ENCODE data around the gene SLC9C2.
"Not testable (repeated sequence)": the region's sequence is repeated elsewhere in the genome, so short reads cannot be mapped to it uniquely, and the experiment has no call there.

The SLC9C2 gene

DNA sequence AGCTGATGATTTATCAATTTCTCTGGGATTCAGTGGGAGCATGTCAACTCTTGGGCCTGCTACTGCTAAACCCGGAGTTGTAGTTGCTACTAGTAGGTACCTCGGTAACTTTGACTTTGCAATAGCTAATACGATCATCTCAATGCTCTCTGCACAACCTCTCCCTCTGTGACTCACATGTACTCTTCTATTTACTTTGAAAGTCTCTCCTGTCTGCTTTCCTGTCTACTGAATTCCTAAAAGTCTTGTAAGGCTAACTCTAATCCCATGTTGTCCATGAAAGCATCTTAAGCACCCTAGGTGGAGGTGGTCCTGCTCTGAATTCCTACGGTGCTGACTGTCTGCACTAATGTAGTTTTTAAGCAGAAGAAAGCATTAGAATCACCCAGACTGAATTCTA, 29.3 kb downstream of the SLC9C2 start:
- no peak for DNase-seq

DNA sequence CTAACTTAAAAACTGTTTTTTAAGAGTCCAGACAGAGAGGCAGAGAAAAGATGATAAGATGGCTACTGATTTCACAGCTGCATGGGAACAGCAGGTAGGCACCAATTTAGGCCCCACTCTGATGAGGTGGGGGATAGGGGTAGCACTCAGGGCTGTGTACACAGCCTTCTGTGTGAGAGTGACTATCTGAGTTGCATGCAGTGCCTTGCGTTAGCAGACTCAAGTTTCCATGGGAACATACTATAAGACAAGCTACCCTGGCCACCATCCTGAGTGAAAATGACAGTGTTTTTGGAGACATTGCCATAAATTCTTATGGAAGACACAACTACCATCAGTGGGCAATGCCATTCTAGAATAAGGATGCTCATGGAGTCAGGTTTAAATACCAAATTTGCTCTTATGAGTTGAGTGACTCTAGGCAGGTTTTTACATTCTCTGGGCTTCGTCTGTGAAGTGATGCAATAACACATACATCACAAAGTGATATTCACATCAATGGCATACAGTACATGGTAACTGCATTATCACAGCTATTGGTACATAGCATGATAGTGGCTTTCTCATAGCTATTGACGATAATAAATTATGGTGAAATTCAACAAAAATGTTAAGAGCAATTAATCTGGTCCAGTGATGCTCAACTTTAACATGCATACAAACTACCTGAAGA, 30.5 kb downstream of the SLC9C2 start:
- no peak for DNase-seq

DNA sequence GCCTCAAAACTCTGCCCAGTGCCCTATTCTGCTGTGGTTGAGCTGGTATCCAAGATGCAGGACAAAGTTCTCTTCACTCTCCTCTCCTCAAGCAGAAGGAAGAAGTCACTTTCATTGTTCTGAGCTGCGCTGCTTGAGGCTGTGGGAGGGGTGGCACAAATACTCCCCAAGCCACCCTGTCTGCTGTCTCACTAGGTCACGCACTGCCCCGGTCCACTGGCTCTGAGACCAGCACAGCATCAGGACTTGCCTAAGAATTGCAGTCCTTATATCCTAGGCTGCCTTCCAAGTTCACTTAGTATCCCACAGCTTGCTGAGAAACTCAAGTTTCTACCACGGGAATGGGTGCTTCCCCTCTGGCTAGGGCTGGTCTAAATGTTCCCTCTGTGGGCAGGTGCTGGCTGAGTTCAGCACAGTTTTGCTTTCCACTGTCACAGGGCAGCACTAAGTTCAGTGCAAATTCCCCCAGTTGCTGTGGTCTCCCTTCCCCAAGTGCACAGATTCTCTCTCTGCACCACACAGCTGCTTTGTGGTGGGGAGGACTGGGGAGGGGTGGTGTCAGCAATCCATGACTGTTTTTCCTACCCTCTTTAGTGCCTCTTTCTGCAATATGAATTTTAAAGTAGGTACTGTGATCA, 32.4 kb downstream of the SLC9C2 start:
- no peak for DNase-seq

DNA sequence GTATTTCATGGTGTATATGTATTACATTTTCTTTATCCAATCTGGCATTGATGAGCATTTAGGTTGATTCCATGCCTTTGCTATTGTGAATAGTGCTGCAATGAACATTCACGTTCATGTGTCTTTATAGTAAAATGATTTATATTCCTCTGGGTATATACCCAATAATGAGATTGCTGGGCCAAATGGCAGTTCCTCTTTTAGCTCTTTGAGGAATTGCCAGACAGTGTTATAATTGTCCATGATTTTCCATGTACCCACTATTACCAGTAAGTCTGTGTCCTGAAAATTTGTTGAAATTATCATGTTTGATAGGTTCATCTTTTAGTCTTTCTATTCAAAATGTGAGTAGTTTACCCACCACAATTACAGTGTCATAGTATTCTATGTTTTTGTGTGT, 34.4 kb downstream of the SLC9C2 start:
- no peak for DNase-seq

DNA sequence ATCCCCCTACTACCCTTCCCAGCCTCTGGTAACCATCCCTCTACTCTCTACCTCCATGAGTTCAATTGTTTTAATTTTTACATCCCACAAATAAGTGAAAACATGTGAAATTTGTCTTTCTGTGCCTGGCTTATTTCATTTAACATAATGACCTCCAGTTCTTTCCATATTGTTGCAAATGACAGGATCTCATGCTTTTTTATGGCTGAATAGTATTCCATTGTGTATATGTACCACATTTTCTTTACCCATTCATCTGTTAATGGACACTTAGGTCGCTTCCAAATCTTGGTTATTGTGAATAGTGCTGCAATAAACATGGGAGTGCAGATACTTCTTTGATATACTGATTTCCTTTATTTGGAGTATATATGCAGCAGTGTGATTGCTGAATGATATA, 39.0 kb downstream of the SLC9C2 start:
- not testable (repeated sequence) for DNase-seq

DNA sequence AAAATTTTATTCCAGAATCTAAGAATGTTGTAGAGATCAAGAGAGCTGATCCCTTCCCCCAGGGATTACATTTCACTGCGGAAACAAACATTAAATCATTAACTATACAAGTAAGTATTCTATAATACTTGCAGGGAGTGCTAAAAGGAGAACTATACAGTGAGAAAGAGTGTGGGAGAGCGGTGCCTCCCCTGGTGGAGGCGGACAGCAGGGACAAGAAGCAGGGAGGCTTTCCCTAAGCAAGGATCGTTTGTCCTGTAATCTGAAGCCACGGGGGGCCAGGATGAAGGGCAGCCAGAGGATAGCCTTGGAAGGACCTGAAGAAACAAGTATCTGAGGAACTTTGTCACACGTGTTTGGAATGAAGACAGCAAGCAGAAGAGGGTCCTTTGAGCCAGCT, 40.1 kb downstream of the SLC9C2 start:
- no peak for DNase-seq

DNA sequence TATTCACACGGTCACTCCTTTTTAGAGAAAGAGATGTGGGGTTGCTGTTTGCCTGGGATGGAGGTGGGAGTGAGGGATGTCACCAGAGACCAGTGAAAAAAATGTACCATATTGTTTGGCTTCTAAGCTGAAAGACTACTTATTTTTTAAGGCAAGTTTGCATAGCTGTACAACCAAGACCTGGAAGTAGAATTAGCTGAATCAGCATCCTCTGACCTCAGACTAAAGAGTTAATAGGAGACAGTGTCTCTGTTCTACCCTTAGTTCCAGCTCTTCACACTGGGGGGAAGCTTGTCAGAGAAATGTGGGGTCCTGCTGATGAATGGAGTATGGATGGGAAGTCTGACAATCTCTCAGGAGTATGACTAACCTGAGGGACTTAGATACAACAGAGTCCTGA, 41.6 kb downstream of the SLC9C2 start:
- no peak for DNase-seq

DNA sequence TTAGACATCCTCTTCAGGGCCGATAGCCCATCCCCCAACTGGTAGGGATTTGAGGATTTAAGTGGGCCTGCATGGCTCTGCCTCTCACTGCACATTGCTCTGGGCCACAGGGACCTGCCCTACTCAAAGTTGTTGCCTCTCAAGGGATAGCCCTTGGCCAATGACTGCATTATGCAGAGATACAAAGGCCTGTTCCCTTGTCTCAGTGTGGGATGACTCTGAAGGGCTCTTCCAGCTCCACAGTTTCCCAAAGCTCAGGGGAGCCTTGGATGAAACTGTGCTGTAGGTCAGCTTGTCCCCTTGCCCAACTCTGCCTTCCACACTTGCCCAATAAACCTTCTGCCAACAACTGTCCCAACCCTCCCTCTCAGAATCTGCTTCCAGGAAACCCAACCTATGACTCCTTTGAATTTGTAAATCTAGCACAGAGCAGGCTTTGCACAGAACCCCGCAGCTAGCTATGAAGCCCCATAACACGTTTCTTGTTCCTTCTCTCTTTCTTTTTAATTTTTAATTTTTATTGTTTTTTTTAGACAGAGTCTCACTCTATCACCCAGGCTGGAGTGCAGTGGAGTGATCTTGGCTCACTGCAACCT, 42.5 kb downstream of the SLC9C2 start:
- DNase-seq, result no peak

DNA sequence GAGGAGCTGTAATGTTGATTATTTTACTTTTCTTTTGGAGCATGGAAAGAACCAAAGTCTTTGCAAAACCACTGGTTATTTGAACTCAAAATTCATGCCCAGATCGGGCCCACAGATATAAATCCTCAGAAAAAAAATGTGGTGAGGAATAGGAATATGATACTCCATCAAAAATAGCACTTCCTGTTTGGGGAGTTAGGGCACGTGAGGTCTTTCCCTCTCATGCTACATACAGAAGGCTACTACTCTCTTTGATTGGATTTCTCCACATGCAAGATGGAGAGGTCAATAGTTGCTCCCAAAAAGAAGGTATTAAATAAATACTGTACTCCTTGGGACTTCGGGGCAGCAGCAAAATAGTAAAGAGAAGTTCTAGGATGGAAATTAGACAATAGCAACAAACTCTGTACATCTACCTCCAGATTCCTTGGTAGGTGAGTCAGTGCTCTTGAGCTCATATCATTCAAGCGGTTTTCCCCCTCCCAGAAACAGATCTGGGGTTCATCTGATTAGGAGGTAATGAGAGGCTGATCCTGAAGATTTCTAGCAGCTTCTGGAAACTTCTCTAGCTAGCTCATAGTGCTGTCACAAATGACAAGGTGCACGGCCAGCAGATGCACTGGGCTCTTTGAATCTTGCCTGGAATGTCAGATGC, 47.1 kb downstream of the SLC9C2 start:
- no peak for DNase-seq

DNA sequence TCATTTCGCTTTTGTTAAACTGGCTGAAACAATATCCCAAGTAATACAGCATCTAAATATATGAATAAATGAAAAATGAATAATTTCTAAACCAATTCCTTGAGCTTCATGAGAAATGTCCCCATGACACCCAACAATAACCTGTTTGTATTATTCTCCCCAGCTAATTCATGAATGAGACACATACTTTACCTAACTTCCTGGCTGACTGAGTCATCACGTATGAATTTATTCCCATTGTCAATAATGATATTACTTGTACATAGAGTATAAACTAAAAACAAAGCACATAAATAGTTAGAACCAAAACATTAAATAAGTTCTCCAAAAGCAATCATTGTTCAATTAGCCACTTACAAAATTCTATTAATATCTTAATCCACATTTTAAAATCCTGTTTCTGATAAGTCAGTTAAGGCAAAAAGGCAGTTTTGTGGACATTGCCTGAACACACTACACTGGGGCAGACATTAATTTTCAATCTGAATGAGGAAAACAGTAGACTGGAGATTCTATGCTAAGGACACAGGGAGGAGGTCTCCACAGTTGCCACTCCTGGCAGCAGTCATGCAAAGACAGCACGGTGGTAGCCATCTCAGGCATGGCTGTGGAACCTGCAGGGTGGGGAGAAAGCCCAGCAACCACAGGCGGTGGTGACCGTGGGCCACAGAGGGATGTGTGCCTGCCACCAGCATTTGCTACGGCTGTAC, 48.2 kb downstream of the SLC9C2 start:
- DNase-seq, result no peak

DNA sequence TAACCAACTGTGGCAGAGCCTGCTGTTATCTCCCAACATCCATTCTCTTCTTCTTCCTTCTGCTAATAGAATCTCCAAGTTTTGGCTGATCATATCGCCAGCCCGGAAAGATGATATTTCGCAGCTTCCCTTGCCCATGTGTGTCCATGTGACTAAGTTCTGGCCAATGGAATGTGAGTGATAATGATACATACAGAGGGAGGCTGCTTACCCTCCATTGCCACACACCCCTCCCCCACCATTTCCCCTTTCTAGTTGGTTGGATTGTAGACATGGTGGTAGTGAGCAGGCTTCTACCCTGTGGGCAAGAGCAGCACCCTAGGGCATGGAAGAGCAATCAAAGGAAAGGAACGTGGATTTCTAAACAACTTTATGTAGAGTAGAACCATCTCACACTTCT, 48.8 kb downstream of the SLC9C2 start:
- no peak for DNase-seq

DNA sequence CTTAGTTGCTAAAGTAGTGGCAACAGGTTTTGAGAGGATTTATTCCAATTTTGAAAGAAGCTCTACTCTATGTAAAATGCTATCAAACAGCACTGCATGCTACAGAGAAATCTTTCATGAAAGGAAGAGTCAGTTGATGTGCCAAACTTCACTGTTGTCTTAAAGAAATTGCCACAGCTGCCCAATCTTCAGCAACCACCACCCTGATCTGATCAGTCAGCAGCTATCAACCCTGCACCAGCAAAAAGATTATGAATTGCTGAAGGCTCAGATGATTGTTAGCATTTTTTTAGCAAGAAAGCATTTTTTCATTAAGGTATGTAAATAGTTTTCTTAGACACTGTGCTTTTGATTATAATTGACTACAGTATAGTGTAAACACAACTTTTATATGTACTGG, 49.6 kb downstream of the SLC9C2 start:
- DNase-seq, result no peak

DNA sequence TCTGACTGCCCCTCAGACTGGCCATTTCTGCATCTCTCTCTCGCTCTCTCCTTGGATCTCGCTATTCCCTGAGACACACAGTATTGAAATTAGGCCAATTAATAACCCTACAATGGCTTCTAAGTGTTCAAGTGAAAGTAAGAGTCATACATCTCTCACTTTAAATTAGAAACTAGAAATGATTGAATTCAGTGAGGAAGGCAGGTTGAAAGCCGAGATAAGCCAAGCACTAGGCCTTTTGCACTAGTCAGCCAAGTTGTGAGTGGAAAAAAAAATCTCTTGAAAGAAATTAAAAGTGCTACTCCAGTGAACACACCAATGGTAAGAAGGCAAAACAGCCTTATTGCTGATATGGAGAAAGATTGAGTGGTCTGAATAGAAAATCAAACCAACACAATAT, 51.2 kb downstream of the SLC9C2 start:
- DNase-seq, result no peak

DNA sequence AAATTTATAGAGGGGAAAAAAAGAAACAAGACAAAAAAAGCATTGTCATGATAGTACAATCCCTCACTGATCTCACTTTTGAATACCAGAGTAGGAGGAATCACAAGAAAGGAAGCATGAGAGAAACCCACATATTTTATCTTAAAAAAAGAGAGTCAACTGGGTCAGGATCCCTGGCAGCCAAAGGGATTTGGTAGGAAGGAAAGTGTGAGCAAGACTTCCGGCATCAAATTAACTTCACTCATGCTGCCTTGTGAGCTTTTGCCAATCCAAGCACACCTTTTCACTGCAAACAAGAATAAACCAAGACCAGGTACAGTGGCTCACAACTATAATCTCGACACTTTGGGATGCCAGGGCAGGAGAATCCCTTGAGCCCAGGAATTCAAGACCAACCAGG, 53.1 kb downstream of the SLC9C2 start:
- no peak for DNase-seq

DNA sequence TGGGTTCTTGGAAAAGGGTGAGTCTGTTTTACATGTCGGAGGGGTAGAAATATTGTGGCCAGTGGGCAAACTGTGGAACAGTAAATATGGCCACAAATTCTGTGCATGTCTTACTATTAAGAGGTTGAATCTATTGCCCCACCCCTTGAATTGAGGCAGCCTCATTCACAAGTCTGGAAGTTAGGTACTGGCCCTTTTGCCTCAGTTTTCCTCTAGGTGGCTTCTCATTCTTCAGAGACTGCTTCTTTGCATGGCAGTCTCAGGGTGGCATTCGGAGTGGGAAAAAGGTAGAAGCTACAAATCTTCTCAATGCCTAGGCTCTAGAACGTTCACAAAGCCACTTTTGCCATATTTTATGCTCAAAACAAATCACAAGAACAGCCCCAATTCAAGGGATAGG, 57.2 kb downstream of the SLC9C2 start:
- DNase-seq, result no peak

DNA sequence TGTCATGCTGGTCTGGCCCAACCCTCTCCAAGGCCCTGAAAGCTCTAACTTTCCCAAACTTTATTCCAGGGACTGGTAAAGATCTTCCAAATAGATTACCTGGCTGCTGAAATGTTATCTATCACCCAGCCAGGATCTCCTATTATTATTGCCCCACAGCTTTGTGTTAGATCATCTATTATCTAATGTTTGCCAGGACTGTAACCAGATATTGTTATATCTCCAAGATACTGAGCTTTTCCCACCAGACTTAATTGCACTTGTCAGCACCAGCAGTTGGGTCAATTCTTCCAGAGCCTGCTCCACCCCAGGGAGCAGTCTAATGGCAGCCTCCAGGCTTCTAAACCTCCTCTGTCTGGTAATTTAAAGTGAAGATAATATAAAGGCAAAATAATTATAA, 66.6 kb downstream of the SLC9C2 start:
- DNase-seq, result no peak

DNA sequence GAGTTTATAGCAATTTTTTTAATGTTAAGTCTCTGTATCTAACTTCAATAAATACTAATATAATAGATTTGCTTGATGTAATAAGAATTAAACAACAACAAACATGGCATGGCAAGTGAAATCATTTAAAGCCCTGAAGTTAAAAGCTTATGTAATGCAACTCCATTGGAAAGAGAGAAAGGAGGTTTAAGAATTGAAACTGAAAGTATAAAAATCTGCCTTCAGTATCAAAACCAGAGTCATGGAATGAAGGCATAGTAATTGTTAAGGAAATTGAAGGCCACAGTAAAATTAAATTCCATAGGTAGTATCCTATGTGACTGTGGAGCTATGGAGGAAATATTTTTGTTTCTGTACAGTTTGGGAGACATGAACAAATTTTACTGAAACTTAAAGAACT, 70.6 kb downstream of the SLC9C2 start:
- DNase-seq, result no peak

DNA sequence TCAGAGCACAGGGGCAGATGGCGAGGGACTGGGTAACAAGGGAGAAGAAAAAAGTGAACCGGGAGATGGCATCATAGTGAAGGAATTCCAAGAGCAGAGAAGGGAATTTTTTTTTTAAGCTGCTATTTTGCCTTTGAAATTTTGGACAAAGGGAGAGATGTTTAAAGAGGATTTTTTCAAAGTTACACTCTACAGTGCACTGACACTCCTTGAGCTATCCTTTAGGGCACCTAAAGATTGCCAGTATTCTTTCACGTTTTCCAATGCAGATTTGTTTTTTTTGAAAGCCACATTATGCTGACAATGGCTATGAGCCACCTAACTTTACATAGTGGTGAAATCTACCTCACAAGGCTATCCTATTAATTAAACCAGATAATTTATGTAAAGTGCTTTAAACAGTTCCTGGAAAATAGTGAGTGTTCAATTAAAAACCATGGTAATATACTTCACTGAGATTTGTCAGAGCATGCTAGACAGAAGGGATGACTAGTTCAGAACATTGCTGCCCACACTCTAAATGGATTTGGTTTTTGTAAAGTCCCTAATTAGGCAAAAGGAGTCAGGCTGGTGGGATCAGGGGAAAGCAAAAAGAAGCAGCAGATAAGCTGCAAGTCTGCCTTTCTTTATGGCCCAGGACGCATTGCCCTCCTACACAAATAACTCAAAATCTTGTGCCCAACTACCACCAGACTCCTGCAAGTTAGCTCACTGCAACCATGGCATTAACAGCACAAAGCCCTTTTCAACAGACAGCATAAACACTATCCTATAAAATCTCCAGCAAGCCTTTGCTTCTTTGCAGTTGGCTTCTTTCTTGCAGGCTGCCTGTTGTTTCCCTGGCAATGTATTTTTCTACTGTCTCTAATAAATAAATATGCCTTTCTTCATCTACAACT, 71.8 kb downstream of the SLC9C2 start:
- DNase-seq, result no peak

DNA sequence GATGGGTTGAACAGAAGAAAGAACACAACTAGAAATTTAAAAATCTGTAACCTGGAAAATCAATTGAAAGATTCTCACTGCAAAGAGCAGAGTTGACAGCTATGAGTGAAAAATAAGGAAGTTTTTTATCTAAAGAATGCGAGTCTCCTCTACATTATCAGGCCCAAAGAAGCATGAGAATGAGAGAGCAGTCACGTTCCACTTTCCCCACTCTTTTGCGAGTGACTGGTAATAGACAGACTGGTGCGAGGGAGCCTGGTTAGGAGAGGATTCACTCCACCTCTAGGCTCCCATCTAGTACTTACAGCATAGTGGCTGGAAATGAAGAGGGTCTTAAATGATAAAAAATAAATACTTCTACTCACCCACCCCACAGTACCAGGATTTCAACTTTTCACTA, 73.8 kb downstream of the SLC9C2 start:
- DNase-seq, result no peak

DNA sequence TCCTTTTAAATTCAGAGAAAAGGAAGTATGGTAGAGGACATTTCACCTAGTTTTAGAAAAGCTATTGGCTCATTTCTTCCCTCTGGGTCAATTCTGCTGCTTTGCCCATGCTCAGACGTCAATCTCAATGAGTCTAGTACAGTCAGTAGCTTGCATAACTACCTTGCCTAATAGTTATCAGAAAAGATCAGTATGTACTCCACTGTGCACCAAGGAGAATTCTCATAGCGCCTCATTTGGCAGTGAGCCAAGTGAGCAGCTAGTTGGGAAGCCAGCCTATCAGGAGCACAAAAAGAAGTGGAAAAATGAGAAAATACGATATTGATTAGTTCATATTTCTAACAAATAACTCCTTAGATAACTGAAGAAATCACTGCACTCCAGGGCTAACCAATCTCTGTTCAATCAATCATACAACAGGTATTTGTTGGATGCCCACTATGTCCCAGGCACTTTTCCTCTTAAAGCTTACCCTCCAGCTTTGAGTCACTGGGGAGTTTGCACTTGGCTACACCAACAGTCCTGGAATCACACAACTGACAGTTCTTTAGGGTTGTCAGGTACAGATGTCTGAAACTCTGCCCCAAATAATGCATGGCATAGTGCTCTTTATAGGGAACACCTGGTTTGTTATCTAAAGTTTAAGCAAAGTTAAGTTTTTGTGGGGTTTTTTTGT, 75.6 kb downstream of the SLC9C2 start:
- DNase-seq, result no peak

DNA sequence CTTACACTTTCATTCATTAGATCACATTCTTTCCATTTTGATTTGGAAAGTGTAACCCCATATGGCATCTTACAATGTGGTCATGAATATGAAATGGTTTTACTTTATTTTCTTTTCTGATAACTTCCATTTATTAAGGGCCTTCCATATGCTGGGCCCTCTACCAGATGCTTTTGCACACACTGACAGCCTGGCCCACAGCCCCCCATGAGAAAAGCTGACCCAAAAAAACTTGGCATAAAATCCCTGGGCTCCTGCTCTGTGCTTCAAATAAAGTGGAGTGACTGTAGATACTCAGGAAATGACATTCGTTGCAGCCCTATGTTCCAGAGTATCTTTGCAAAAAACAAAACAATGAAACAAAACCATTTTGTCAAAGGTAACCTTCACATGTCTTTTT, 76.9 kb downstream of the SLC9C2 start:
- no peak for DNase-seq

DNA sequence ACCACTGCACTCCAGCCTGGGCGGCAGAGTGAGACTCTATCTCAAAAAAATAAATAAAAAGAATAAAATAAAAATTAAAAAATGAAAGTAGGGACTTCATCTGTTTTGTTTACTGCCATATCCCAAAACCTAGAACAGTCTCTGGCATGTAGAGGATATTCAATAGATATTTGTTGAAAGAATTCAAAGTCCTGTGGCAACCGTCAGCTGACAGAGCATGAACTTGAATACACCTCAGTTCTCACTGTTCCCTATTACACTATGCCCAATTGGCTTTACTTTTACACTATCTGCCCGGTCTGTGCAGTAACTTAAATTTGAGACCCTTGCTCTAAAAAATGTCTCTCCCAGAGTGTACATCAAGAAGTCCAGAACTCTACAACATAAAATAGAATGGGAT, 79.5 kb downstream of the SLC9C2 start:
- DNase-seq, result no peak
